GM18498 (cell line): ENCODE data around the gene MARCO.
"Not testable (repeated sequence)": the region's sequence is repeated elsewhere in the genome, so short reads cannot be mapped to it uniquely, and the experiment has no call there.

Source experiments
- ATAC-seq: cut with Tn5 transposase; IDR thresholded peaks from one replicate; pipeline ENCODE4 v1.9.1; 2021; ENCODE audit warnings: mild to moderate bottlenecking, moderate library complexity; ENCODE audit not compliant: unreplicated experiment

Gene MARCO

DNA sequence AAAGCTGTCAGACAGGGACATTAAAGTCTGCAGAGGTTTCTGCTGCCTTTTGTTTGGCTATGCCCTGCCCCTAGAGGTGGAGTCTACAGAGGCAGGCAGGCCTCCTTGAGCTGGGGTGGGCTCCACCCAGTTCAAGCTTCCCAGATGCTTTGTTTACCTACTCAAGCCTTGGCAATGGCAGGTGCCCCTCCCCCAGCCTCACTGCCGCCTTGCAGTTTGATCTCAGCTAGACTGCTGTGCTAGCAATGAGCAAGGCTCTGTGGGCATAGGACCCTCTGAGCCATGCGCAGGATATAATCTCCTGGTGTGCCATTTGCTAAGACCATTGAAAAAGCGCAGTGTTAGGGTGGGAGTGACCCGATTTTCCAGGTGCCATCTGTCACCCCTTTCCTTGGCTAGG, 61.9 kb downstream of the MARCO start:
- ATAC-seq = not testable (repeated sequence)

DNA sequence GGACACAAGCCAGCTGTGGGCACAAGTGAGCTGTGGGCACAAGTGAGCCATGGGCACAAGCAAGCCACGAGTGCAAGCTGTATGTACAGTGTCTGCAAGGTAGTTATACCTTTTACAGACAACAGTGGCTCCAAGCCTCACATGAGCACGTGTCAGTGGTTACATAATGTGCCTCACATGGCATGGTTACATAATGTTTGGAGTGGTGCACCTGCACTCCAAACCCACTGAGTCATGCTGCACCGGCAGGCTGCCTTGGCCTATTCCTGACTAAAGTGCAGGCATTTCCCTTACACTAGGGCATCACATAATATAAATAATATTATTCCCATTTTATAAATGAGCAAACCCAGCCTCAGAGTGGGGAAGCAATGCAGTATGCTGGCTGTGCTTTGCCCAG, 62.6 kb downstream of the MARCO start:
- no peak for ATAC-seq

DNA sequence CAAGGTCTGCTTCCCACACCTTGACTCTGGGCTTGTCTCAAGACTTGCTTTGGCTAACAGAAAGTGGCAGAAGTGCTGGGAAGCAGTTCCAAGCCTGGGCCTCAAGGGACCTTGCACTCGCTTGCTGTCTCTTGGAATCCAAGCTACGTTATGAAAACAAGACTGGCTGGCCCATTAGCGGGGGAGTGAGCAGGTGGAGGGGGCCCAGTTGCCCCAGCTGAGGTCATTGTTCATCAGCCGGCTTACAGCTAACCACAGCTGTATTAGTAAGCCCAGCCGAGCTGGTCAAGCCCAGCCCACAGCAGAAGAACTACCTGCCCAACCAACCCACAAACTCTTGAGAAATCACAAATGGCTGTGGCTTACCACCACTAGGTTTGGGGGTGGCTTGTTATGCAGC, 63.1 kb downstream of the MARCO start:
- no peak for ATAC-seq

DNA sequence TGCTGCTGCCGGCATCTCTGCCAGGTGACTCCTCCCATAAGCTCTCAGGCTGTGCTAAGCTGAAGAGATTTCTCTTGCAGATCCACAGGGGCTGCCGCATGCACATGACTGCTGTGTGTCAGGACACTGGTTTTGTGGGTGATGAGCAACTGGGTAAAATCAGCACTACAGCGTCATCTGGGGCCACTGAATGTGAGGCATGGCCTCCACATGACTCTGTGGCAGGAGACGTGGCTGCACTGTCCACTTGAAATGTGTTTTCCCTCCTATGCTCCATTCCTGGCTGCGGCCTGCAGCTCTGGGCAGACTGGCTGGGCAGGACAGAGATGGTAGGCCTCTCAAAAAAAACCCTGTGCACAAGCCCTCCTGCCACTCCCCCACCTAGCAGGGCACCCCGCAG, 63.6 kb downstream of the MARCO start:
- no peak for ATAC-seq

DNA sequence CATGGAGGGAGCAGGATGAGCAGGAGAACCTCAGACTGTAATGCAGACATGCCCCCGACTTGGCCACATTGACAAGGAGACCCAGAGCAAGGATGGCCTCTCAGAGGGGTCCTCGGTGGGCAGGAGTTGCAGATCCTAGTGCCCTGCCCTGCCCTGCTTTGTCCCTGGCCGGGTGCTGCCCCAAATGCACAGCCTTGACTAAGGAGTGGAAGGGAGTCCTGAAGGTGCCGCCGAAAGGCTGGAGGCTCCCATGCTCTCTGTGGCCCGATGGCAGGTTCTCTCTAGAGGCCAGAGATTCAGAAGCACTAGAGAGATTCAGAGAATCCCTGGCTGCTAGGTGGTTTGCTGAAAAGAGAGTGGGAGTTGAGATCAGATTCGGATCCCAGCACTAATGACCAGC, 64.4 kb downstream of the MARCO start:
- no peak for ATAC-seq

DNA sequence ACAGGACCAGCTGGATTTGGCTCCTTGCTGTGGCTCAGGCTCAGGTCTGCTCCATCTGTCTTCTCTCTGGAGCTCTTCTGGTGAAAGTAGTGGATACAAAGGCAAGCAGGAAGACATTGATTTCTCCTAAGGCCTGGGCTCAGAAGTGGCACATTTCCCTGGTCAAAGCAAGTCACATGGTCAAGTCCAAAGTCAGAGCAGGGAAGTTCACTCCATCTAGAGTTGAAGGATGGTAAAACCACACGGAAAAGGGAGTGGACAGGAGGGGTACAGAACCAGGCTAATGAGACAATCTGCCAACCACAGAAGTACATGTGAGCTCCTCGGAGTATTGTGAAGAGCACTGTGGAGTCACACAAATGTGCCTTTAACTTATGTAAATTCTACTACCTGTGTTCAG, 66.1 kb downstream of the MARCO start:
- ATAC-seq = no peak

DNA sequence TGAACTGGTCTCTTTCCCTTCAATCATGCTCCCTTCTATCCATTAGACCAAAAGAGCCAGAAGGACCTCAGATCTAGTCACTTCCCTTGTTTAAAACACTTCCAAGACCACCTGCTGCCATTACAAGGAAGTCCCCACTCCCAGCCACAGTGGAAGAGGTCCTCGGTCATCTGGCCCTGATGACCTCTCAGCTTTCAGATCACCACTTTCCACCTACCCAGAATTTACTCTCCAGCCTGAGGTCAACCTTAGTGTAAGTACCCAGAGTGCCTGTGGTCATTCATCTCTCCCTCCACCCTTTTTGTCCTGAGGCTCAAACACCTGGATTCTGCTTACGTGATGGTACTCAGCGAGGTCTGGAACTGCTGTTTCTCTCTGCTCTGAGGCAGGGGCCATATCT, 67.1 kb downstream of the MARCO start:
- no peak for ATAC-seq

DNA sequence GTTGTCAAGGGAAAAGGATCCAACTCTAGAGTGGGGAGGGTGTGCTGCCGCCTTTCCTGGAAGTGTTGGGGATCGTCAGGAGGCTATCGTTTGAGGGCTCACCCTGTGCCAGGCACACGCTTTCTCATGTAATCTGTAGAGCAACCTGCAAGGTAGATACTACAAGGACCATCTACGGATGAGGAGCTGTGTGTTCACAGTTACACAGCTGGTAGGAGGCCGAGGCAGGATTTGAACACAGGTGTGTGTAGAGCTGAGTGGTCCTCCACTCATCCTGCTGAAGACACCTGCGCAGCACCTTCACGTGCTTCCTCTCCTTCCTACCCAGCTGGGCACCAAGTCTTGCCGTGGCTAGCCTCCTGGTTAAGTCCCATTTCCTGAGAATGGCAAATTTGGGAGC, 68.3 kb downstream of the MARCO start:
- no peak for ATAC-seq

DNA sequence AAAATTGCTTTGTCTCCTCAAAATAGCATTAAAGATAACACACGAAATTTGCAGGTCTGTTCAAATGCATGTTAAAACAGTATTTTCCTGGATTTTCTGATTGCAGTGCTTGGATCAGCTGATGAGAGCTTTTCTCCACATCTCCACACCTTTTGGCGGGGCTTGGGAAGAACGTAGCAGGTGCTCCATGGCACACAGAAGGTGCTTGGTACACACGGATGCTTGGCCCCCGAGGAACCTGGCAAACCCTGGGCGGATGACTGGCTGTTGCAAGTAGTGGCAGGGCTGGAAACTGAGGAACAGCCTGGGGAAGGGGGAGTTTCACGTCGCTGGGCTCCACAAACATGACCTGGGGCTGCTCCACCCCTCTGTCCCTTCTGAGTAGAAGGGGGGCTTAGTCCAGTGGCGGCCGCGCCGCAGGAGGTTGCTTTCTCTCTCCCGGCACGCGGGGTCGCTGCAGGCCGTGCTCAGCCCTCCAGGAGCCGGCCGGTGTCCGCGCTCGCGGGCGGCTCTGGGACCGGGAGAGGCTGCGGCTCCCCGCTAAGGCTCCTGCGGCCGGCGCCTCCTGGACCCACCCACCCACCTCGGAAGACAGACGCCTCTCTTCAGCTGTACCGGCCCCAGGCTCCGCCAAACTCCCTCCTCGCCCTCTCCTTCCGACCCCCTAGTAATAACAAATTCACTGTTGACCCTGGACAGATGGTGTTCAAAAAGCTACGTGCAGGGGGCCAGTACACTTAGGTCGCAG, 69.3 kb downstream of the MARCO start:
- no peak for ATAC-seq

DNA sequence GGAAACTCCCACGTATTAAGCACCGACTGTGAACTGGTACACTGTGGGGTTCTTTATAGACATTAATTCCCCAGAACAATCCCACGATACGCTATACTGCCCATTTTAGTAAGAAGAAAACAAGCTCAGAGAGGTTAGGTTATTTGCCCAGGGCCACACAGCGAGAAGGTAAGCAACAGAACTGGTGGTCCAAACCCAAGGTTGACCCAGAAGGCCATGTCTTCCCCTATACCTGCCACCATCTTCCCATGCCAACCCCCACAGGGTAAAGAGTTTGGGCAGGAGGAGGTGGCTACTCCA, 69.9 kb downstream of the MARCO start:
- ATAC-seq = no peak

DNA sequence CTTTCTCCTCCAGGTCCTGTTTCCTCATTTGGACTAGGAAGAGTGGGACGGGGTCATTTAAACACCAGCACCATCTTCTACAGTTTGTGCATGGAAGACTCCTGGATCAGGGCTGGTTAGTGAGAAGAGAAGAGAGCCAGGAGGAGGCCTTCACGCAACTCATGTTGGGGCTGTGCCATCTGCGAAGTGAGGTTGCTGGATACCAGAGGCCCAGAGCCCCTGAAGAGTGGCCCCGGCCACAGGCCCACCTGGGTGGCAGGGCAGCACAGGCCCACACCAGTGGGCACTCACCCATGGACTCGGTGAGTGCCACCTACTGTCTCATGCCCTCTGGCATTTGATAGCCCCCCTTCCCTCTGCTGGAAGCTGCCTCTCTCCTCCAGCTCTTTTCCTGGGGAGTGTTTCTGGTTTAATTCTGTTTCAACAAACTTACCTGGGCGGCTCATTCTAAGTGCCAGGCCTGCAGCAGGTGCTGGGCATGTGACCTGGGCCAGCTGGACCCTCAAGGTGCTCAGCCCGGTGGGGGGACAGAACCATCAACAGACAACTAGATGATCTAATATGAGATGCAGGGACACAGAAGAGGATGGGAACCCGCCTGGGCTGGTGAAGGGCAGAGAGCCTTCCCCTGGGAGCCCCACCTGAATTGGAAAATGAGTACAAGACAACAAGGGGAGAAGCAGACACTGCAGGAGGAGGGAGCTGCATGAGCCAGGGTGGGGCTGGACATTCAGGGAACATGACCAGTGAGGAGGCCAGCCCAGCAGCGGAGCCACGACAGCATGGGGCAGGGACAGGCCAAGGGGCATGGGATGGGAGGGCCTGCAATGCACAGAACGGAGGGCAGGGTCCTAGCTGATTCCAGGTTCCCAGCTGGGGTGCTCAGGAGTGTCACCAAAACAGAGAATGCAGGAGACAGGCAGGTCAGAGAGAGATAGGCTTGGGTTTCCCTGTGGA, 70.6 kb downstream of the MARCO start:
- ATAC-seq = no peak

DNA sequence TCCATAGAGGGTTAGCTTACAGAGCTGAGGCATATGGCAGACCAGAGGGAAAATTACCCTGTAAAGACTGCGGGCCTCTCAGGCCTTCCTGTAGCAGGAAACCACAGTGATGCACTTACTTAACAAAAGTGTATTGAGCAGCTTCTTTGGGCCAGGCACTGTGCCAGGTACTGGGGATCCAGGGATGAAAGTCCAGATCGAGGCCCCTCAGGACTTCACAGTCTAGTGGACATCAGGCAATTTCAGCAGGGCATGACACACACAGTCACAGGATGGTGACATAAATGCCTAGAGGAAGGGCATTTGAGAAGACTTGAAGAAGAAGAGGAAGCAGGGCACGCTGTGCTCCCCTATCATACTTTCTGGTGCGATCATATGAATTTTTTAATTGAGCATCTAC, 71.7 kb downstream of the MARCO start:
- no peak for ATAC-seq

DNA sequence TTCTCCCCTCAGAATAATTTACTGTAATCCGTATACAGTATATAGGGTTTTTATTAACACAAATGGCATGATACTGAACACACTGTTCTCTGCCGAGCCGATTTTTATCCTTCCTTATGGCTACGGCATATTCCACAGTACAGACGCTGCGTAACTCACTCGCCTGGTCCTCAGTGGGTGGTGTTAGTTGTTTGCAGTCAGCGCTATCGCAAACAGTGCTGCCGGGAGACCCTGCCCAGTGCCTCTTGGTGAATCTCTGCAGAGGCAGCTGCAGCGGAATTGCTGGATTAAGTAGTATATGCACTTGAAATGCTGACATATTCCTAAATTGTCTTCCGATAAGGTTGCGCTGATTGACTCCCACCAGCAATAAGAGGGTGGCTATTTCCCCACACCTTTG, 73.9 kb downstream of the MARCO start:
- ATAC-seq = no peak

DNA sequence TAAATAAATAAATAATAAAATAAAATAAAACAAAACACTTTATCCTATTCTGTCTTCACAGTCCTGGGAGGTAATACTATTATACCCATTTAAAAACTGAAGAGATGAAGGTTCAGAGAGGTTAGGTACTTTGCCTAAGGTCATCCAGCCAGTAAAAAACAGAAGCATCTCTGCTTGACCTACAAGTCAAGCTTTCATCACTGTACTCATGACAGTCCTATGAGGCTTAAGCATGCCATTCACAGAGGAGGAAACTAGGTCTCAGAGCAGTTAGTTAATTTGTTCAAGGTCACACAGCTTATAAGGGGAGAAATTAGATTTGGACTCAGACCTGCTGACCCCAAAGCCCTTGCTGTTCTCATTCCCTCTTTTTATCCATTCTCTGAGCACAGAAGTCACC, 77.5 kb downstream of the MARCO start:
- no peak for ATAC-seq

DNA sequence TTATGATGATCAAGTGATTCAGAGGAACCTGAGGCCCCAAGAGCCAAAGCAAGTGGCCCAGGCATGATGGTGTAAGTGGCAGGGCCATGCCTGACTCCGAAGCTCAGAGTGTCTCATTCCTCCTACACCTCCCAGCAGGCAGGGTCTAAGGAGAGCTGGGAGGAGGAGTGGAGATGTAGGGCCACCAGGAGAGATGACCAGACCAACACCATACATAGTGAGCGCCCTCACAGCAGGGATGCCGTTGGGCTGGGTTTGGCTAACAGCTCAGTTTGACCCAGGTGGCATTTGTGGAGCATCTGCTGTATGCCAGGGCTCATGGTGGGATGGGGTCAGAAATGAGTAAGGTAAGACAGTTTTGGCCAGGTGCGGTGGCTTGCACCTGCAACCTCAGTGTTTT, 80.7 kb downstream of the MARCO start:
- no peak for ATAC-seq

DNA sequence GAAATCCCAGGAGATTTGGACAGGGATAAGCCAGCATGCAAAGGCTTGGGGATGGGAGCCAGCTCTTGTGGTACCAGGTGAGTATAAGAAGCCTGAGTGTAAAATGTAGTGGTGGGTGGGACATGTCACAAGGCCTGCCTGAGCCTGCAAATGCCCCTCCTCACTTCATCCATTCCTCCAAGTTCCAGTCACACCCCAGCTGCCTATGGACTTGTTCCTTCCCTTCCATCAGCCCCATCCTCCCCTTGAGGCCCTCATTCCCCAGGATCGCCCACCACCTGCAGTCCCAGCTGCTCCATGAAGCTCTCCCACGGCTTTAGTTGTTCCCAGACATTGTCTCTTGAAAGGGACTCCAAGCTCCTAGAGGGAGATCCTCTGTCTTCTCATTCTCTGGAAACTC, 81.5 kb downstream of the MARCO start:
- ATAC-seq = no peak

DNA sequence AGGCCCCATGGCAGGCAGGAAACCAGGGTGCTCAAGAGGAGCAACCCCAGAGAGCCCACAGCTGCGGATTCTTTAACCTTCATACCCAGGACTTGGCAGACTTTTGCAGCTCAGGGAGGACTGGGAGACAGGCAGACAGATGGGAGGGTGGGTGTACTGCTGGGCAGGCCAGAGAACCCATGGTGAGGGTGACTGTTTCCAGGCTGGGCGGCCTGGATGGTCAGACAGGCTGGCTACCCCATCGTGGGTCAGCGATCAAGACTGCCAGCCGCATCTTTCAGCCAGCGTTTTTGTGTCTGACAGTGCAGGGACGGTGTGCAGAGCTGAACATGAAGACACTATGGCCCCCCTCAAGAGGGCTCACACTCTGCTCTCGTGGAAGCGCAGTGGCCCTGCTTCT, 82.2 kb downstream of the MARCO start:
- no peak for ATAC-seq

DNA sequence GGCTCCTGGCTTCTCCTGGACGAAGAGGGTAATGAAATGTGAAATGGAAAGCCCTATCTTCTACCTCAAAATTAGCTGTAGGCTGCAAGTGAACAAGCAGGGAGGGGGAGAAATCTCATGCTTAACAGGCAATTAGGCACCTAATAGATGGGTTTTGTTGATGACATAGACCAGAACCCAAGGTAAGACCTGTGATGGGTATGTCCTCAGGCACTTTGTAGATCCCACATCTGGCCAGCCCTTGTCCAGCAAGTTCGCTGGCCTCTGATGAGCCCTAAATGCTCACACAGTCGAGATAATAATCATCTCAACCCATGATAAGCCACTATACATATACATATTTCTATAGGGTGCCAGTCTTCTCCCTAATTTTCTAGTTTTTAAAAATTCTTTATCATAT, 82.6 kb downstream of the MARCO start:
- no peak for ATAC-seq

DNA sequence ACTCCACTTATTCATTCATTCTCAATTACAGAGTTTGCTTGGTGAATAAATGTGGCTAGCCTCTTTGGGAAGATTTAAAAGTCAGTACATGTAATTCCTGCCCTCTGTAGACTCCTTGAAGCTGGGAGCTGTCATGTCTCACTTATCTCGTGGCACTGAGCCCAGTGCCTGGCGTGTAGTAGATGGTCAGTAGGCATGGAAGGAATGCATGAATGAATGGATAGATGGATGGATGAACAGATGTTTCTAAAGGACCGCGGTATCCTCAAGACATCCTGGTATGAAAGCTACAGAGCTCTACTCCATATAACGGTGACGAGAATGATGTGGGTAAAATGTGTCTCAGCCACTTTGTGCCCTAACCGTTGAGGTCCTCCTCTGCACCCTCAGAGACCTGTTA, 83.0 kb downstream of the MARCO start:
- ATAC-seq = no peak

DNA sequence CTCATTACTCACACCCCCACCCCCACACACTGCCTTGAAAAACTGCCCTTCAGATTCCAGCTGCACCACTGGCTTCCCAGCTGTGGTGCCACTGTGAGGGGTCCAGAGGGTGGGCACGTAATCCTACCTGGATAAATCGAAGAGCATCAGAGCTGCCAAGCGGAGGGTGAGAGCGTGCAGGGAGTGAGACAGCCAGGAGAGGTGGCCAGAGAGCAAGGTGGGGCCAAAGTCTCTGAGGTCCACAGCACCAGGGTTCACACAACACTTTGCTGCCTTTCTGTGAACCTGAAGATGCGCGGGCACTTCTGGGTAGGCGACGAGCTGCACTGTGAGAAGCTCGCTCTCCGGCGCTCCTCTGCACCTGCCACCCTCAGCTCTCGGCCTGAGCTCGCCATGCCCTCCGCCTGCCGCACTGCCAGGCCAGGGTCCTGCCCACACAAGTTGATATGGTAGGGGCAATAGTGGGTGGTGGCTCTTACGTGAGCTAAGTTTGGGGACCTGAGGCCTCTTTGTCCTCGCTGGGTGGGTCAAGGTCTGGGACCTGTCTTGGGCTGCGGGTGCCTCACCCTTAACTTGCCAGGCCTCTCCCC, 83.9 kb downstream of the MARCO start:
- ATAC-seq = no peak

DNA sequence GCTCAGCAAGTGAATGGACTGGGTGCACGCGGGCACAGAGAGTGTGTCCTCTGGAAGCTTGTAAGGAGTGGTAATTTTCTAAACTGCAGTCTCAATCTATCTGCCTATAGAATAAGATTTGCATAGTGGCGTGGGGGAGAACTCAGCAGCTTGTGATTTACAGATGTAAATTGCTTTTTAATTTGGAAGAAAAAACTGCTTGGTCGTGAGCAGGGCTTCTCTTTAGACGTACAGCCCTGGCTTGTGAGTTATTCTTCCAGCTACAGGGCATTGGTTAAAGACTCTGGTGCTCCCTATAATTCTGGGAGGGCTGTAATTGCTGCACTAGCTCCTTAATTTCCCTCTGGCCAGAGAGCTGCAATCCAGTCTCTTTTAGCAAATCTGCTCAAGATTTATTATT, 84.9 kb downstream of the MARCO start:
- ATAC-seq = no peak
